ENCODE results near the gene FLNB. TPM values are rescaled to one million over a fixed set of nuclear protein-coding genes. Genes with fewer than 3 reads are reported as not detected.
A peak's percentile ranks its signal among the peaks of the same experiment; 100 is the strongest.

Gene FLNB
- total and polyA plus RNA-seq, 9 of the 15 experiments (the other 6 are each of a cell fraction or from before 2014, with no cell fraction given), result 9.4 to 48.1 (median 25.6) TPM

- intact Hi-C loops (cut with micrococcal nuclease), result no loop called here
- TF ChIP-seq ZNF668 (CRISPR knock-in tag; IDR thresholded peaks at IDR 0.05), result peak; percentile 83
- TF ChIP-seq HMGXB4 (CRISPR knock-in tag; IDR thresholded peaks at IDR 0.05), result no peak
- no peak for TF ChIP-seq ZNF699 (CRISPR knock-in tag; IDR thresholded peaks at IDR 0.05; ENCODE audit: insufficient replicate concordance)
- peak; percentile 84 for TF ChIP-seq MECOM (CRISPR knock-in tag; IDR thresholded peaks at IDR 0.05)
- peak; percentile 76 for TF ChIP-seq PTTG1 (tag; IDR thresholded peaks at IDR 0.05; ENCODE audit: low read depth)
- TF ChIP-seq ZNF639 (CRISPR knock-in tag; conservative IDR thresholded peaks at IDR 0.05 in 1 of 2, IDR thresholded peaks at IDR 0.05 in 1 of 2), result peak in 1 of 2 experiments; percentile 77; a peak in 1 of 4 replicates
- peak; percentile 29; the same call in 1 of the 2 replicates for TF ChIP-seq NFE2L1 (tag; IDR thresholded peaks at IDR 0.05; ENCODE audit: borderline replicate concordance, low read depth)
- TF ChIP-seq RHOXF2B (CRISPR knock-in tag; conservative IDR thresholded peaks at IDR 0.05), result no peak
- TF ChIP-seq HINFP (tag; conservative IDR thresholded peaks at IDR 0.05; ENCODE audit: low read depth), result peak; percentile 43
- peak; percentile 50; the same call in 1 of the 2 replicates for TF ChIP-seq MEF2D (tag; conservative IDR thresholded peaks at IDR 0.05; ENCODE audit: low read depth)
- TF ChIP-seq NR4A1 (CRISPR knock-in tag; IDR thresholded peaks at IDR 0.05), result no peak
- no peak for TF ChIP-seq NR4A1 (tag; IDR thresholded peaks at IDR 0.05)
- no peak for TF ChIP-seq ZBTB17 (CRISPR knock-in tag; IDR thresholded peaks at IDR 0.05)
- TF ChIP-seq MAFF (IDR thresholded peaks at IDR 0.05; ENCODE audit: low read length), result no peak
- no peak for TF ChIP-seq ZNF76 (CRISPR knock-in tag; IDR thresholded peaks at IDR 0.05; ENCODE audit: borderline replicate concordance)
- TF ChIP-seq GABPB1 (CRISPR knock-in tag; IDR thresholded peaks at IDR 0.05), result no peak
Measured at GRCh38 chr3:58036293-58037032, 28.2 kb downstream of the FLNB start.

More at GRCh38 chr3:58036293-58037032, 28.2 kb downstream of the FLNB start:
- in situ Hi-C loops (cut with MboI), result no loop called here
- 29% methylated on average over 8 of the region's 8 CpGs for WGBS (ENCODE audit: insufficient coverage, low coverage, missing lambda C conversion rate)
- no peak overlapping the region for H3K27ac ChIP-seq (ENCODE audit: extremely low read depth, low read depth, low read length)
- H3K4me2 ChIP-seq (ENCODE audit: insufficient read depth, low read length), result no peak overlapping the region
- no peaks in the 10 kb centered on the region for H3K27me3 ChIP-seq (ENCODE audit: control insufficient read depth in 2 of 2, insufficient read depth in 2 of 2, low read length in 2 of 2)
- H3K79me2 ChIP-seq (ENCODE audit: control insufficient read depth, insufficient read depth, low read length), result peaks cover 34% of the 10 kb centered on the region
- BruUV-seq (replicated peaks), result no TSS peak
- peaks cover 17 to 37% of the 10 kb centered on the region in 2 experiments; a peak in 4 of 5 replicates for H3K4me1 ChIP-seq (replicated peaks in 1 of 2; ENCODE audit: control insufficient read depth in 2 of 2, insufficient read depth in 2 of 2, low read length in 2 of 2)
- ChIA-PET POLR2A (interaction anchor here (1.1 to 1.7 kb wide), 3 partner anchors 8 to 17 kb away, joined by 3 to 4 read pairs (median 3); no protein-coding TSS in a partner anchor), CTCF (ENCODE audit: low intra/inter-chr PET ratio) (no interaction called here)
- H3K9me3 ChIP-seq (replicated peaks; ENCODE audit: control insufficient read depth, insufficient read depth, low read depth, low read length), result no peaks in the 10 kb centered on the region
- H4K20me1 ChIP-seq (replicated peaks; ENCODE audit: control insufficient read depth, insufficient read depth, low read length), result no peaks in the 10 kb centered on the region
- H3K36me3 ChIP-seq (ENCODE audit: control insufficient read depth, insufficient read depth, low read length), result no peaks in the 10 kb centered on the region
- DNase-seq (ENCODE audit: extremely low read depth in 1 of 4, low spot score in 3 of 4) (no peak), ATAC-seq (no peak), FAIRE-seq (peak; percentile 40)
- no peaks in the 10 kb centered on the region for H3K9me1 ChIP-seq (ENCODE audit: control insufficient read depth, insufficient read depth, low read length)
- no peak overlapping the region for H2AFZ ChIP-seq (ENCODE audit: low read depth, low read length)
- H3K9ac ChIP-seq (ENCODE audit: insufficient read depth in 1 of 2, low read depth in 2 of 2, low read length in 2 of 2), result peak overlapping the region in 1 of 2 experiments; percentile 39; a peak in 1 of 4 replicates
- no peak overlapping the region for H3K4me3 ChIP-seq

Data from K562 (cell line).